ENCODE results near the gene MYL6.
A peak's percentile ranks its signal among the peaks of the same experiment; 100 is the strongest.

- TF ChIP-seq CTCF (IDR thresholded peaks at IDR 0.05) (peak in 1 of 5 experiments; percentile 10), POLR2A (IDR thresholded peaks at IDR 0.05) (peak; percentile 97), POLR2AphosphoS5 (IDR thresholded peaks at IDR 0.05) (peak; percentile 98 to 99 (median 98)), EP300 (IDR thresholded peaks at IDR 0.05; ENCODE audit: low read depth) (no peak)
Observed at GRCh38 chr12:56127888-56128669, 30.1 kb upstream of the MYL6 start, which contains the start of gene ESYT1.
